Measurements from ENCODE around the gene HTRA3. TPM values are rescaled to one million over a fixed set of nuclear protein-coding genes. Genes with fewer than 3 reads are reported as not detected.

HTRA3 gene
- total RNA-seq, 1 donor from 2014 or later: not detected

GRCh38 chr4:8279321-8280157, 10.0 kb downstream of the HTRA3 start:
- Mint-ChIP-seq H3K4me1 (no peaks in the 10 kb centered on the region), H3K9me3 (no peaks in the 10 kb centered on the region), H3K4me3 (no peak overlapping the region), H3K36me3 (ENCODE audit: low read depth) (no peaks in the 10 kb centered on the region), H3K27ac (no peak overlapping the region), H3K27me3 (no peaks in the 10 kb centered on the region)
- POLR2A ChIA-PET: no interaction called here
- no peak for ATAC-seq (ENCODE audit: low read depth)
- intact Hi-C loops (cut with micrococcal nuclease): no loop called here
- CTCF ChIA-PET: no interaction called here
- no peak for DNase-seq
- no peak for TF ChIP-seq CTCF (IDR thresholded peaks at IDR 0.05)

GRCh38 chr4:8280158-8280875, 10.8 kb downstream of the HTRA3 start:
- H3K27me3 Mint-ChIP-seq: no peaks in the 10 kb centered on the region
- ATAC-seq (ENCODE audit: low read depth): no peak

GRCh38 chr4:8280876-8281440, 11.4 kb downstream of the HTRA3 start:
- intact Hi-C loops (cut with micrococcal nuclease): no loop called here
- ATAC-seq (ENCODE audit: low read depth) (no peak), DNase-seq (no peak)
- no peaks in the 10 kb centered on the region for H3K27me3 Mint-ChIP-seq
- H3K4me1 Mint-ChIP-seq: no peaks in the 10 kb centered on the region
- ChIA-PET POLR2A (no interaction called here), CTCF (no interaction called here)
- no peaks in the 10 kb centered on the region for H3K36me3 Mint-ChIP-seq (ENCODE audit: low read depth)
- no peaks in the 10 kb centered on the region for H3K9me3 Mint-ChIP-seq
- no peak for TF ChIP-seq CTCF (IDR thresholded peaks at IDR 0.05)
- no peak overlapping the region for H3K4me3 Mint-ChIP-seq
- no peak overlapping the region for H3K27ac Mint-ChIP-seq

More at GRCh38 chr4:8280158-8280875, 10.8 kb downstream of the HTRA3 start:
- H3K36me3 Mint-ChIP-seq (ENCODE audit: low read depth): no peaks in the 10 kb centered on the region
- no peak for TF ChIP-seq CTCF (IDR thresholded peaks at IDR 0.05)
- no peak overlapping the region for H3K4me3 Mint-ChIP-seq
- H3K9me3 Mint-ChIP-seq: no peaks in the 10 kb centered on the region
- intact Hi-C loops (cut with micrococcal nuclease): no loop called here
- CTCF ChIA-PET: no interaction called here
- no peaks in the 10 kb centered on the region for H3K4me1 Mint-ChIP-seq
- H3K27ac Mint-ChIP-seq: no peak overlapping the region
- POLR2A ChIA-PET: no interaction called here
- no peak for DNase-seq

GRCh38 chr4:8281519-8282133, 12.1 kb downstream of the HTRA3 start:
- Mint-ChIP-seq H3K4me3 (no peak overlapping the region), H3K27ac (no peak overlapping the region), H3K36me3 (ENCODE audit: low read depth) (no peaks in the 10 kb centered on the region), H3K9me3 (no peaks in the 10 kb centered on the region), H3K27me3 (peaks cover 2% of the 10 kb centered on the region), H3K4me1 (no peaks in the 10 kb centered on the region)
- POLR2A ChIA-PET: no interaction called here
- intact Hi-C loops (cut with micrococcal nuclease): no loop called here
- CTCF ChIA-PET: no interaction called here
- ATAC-seq (ENCODE audit: low read depth) (no peak), DNase-seq (no peak)
- no peak for TF ChIP-seq CTCF (IDR thresholded peaks at IDR 0.05)

- H3K4me1 Mint-ChIP-seq: no peaks in the 10 kb centered on the region
- CTCF ChIA-PET: no interaction called here
Observed at GRCh38 chr4:8282134-8282641, 12.6 kb downstream of the HTRA3 start.

More at GRCh38 chr4:8282134-8282641, 12.6 kb downstream of the HTRA3 start:
- POLR2A ChIA-PET: no interaction called here
- intact Hi-C loops (cut with micrococcal nuclease): no loop called here
- no peak for DNase-seq
- no peak for ATAC-seq (ENCODE audit: low read depth)
- Mint-ChIP-seq H3K27me3 (peaks cover 2% of the 10 kb centered on the region), H3K9me3 (no peaks in the 10 kb centered on the region), H3K4me3 (no peak overlapping the region), H3K36me3 (ENCODE audit: low read depth) (no peaks in the 10 kb centered on the region), H3K27ac (no peak overlapping the region)
- TF ChIP-seq CTCF (IDR thresholded peaks at IDR 0.05): no peak
